T47D (cell line): ENCODE measurements around the gene MEIS3.

Source experiments
- DNase-seq, 2 experiments: peaks; one replicate each; pipeline versions ENCODE4 v3.0.0 to v3.0.0-alpha.2; 2011 to 2012; ENCODE audit warnings: low read depth in 1 of 2, low spot score in 1 of 2
- JUND ChIP-seq: IDR thresholded peaks from 2 replicates; pipeline ENCODE4 v1.6.1; 2012; ENCODE audit warnings: low read depth
- in situ Hi-C: cut with HindIII; loops from 2 replicates; pipeline ENCODE4 v1.10.0; 2016; ENCODE audit warnings: low sequenced_read_pairs, low pct_unique_long_range_greater_than_20kb

MEIS3 gene

GRCh38 chr19:47446534-47447469, 27.5 kb upstream of the MEIS3 start:
- peak; percentile 74 to 92 for DNase-seq
- in situ Hi-C loops, result no loop called here
- no peak for TF ChIP-seq JUND

GRCh38 chr19:47445937-47446402, 26.6 kb upstream of the MEIS3 start:
- in situ Hi-C loops, result no loop called here
- peak; percentile 45 to 66 for DNase-seq

GRCh38 chr19:47445527-47445926, 26.2 kb upstream of the MEIS3 start:
- in situ Hi-C loops, result no loop called here
- DNase-seq, result no peak
- no peak for TF ChIP-seq JUND

More at GRCh38 chr19:47445937-47446402, 26.6 kb upstream of the MEIS3 start:
- no peak for TF ChIP-seq JUND

- TF ChIP-seq JUND, result no peak
- in situ Hi-C loops, result no loop called here
- DNase-seq, result no peak
Measured at GRCh38 chr19:47444388-47444821, 25.1 kb upstream of the MEIS3 start.

- TF ChIP-seq JUND, result no peak
- in situ Hi-C loops, result no loop called here
- DNase-seq, result no peak
Measured at GRCh38 chr19:47443331-47443730, 24.0 kb upstream of the MEIS3 start.

- in situ Hi-C loops, result no loop called here
- no peak for TF ChIP-seq JUND
- DNase-seq, result peak in 1 of 2 experiments; percentile 58
Measured at GRCh38 chr19:47438793-47439220, 19.5 kb upstream of the MEIS3 start.

GRCh38 chr19:47437500-47437899, 18.2 kb upstream of the MEIS3 start:
- DNase-seq, result no peak
- TF ChIP-seq JUND, result no peak
- in situ Hi-C loops, result no loop called here

- no peak for TF ChIP-seq JUND
- in situ Hi-C loops, result no loop called here
- peak; percentile 64 to 84 for DNase-seq
Measured at GRCh38 chr19:47436712-47437401, 17.5 kb upstream of the MEIS3 start.

- TF ChIP-seq JUND, result no peak
- DNase-seq, result no peak
- in situ Hi-C loops, result no loop called here
Measured at GRCh38 chr19:47435883-47436417, 16.6 kb upstream of the MEIS3 start.

GRCh38 chr19:47435196-47435595, 15.9 kb upstream of the MEIS3 start:
- DNase-seq, result no peak
- TF ChIP-seq JUND, result no peak
- in situ Hi-C loops, result no loop called here

GRCh38 chr19:47434088-47434487, 14.8 kb upstream of the MEIS3 start:
- in situ Hi-C loops, result no loop called here
- no peak for DNase-seq
- no peak for TF ChIP-seq JUND

- DNase-seq, result no peak
- no peak for TF ChIP-seq JUND
- in situ Hi-C loops, result no loop called here
Measured at GRCh38 chr19:47433121-47433520, 13.8 kb upstream of the MEIS3 start.

- no peak for DNase-seq
- TF ChIP-seq JUND, result no peak
- in situ Hi-C loops, result no loop called here
Measured at GRCh38 chr19:47432499-47432898, 13.2 kb upstream of the MEIS3 start.
